Mesenchymal stem cell (in vitro differentiated cells and primary cell): ENCODE data around the gene C10orf143.

Experiments used
- DNase-seq: peaks from one replicate; pipeline ENCODE4 v3.0.0-alpha.2; 2013
- H2AFZ ChIP-seq: one replicate; pipeline ENCODE4 v1.6.1; 2013; ENCODE audit warnings: low read depth, mild to moderate bottlenecking, control low read depth, inconsistent platforms, low read length, moderate library complexity
- H2AK5ac ChIP-seq: 2 replicates; pipeline ENCODE4 v1.6.1; 2013; ENCODE audit warnings: low read length, moderate library complexity, mild to moderate bottlenecking, inconsistent platforms; ENCODE audit not compliant: severe bottlenecking
- H2BK120ac ChIP-seq: one replicate; pipeline ENCODE4 v1.6.1; 2013; ENCODE audit warnings: low read depth, mild to moderate bottlenecking, inconsistent platforms, low read length, moderate library complexity
- H2BK12ac ChIP-seq, 2 experiments: one replicate each; pipeline ENCODE4 v1.6.1; 2013; ENCODE audit warnings: inconsistent platforms in 2 of 2, low read length in 2 of 2, mild to moderate bottlenecking in 2 of 2, moderate library complexity in 2 of 2, control low read depth in 1 of 2
- H2BK15ac ChIP-seq: one replicate; pipeline ENCODE4 v1.6.1; 2013; ENCODE audit warnings: mild to moderate bottlenecking, low read depth, inconsistent platforms; ENCODE audit not compliant: poor library complexity, severe bottlenecking
- H2BK5ac ChIP-seq: 2 replicates; pipeline ENCODE4 v1.6.1; 2013; ENCODE audit warnings: low read depth, mild to moderate bottlenecking, low read length, control low read depth, inconsistent platforms; ENCODE audit not compliant: poor library complexity, severe bottlenecking
- H3K14ac ChIP-seq, 2 experiments: one replicate each; pipeline ENCODE4 v1.6.1; 2013; ENCODE audit warnings: inconsistent platforms in 2 of 2, low read length in 2 of 2, control low read depth in 1 of 2, mild to moderate bottlenecking in 1 of 2, moderate library complexity in 1 of 2
- H3K18ac ChIP-seq, 2 experiments: one replicate each; pipeline ENCODE4 v1.6.1; 2013; ENCODE audit warnings: inconsistent platforms in 2 of 2, low read length in 2 of 2, control low read depth in 1 of 2, low read depth in 1 of 2, mild to moderate bottlenecking in 1 of 2
- H3K23ac ChIP-seq, 2 experiments: one replicate each; pipeline ENCODE4 v1.6.1; 2013; ENCODE audit warnings: inconsistent platforms in 2 of 2, low read length in 2 of 2, mild to moderate bottlenecking in 2 of 2, moderate library complexity in 2 of 2, control low read depth in 1 of 2
- H3K27ac ChIP-seq: 2 replicates; pipeline ENCODE4 v1.5.1; 2013; ENCODE audit warnings: mild to moderate bottlenecking, moderate library complexity, low read length, control low read depth, inconsistent platforms; ENCODE audit not compliant: poor library complexity, severe bottlenecking
- H3K27me3 ChIP-seq, 2 experiments: 2 replicates each; pipeline versions ENCODE4 v1.6.1 to v1.7.0; 2013; ENCODE audit warnings: low read length in 2 of 2, mild to moderate bottlenecking in 2 of 2, moderate library complexity in 2 of 2, control low read depth in 1 of 2, inconsistent platforms in 1 of 2; ENCODE audit not compliant: control insufficient read depth in 1 of 2, insufficient read depth in 1 of 2
- H3K36me3 ChIP-seq, 2 experiments: 2 replicates each; pipeline versions ENCODE4 v1.6.1 to v1.7.0; 2013; ENCODE audit warnings: low read length in 2 of 2, control low read depth in 1 of 2, inconsistent platforms in 1 of 2, low read depth in 1 of 2, mild to moderate bottlenecking in 1 of 2; ENCODE audit not compliant: insufficient read depth in 2 of 2, control insufficient read depth in 1 of 2
- H3K4ac ChIP-seq, 2 experiments: one replicate each; pipeline ENCODE4 v1.6.1; 2013; ENCODE audit warnings: inconsistent platforms in 2 of 2, low read length in 2 of 2, mild to moderate bottlenecking in 2 of 2, moderate library complexity in 2 of 2, control low read depth in 1 of 2, low read depth in 1 of 2
- H3K4me1 ChIP-seq: 2 replicates; pipeline ENCODE4 v1.6.1; 2013; ENCODE audit warnings: low read depth, low read length, control low read depth; ENCODE audit not compliant: control insufficient read depth, insufficient read depth
- H3K4me2 ChIP-seq: 2 replicates; pipeline ENCODE4 v1.6.1; 2013; ENCODE audit warnings: low read length, mild to moderate bottlenecking, inconsistent platforms; ENCODE audit not compliant: poor library complexity, severe bottlenecking
- H3K4me3 ChIP-seq, 2 experiments: 2 replicates each; pipeline versions ENCODE4 v1.5.1 to v1.7.0; 2013; ENCODE audit warnings: low read length in 2 of 2, mild to moderate bottlenecking in 2 of 2, control low read depth in 1 of 2, low read depth in 1 of 2; ENCODE audit not compliant: insufficient read depth in 1 of 2
- H3K79me1 ChIP-seq: replicated peaks from 2 replicates; pipeline ENCODE4 v1.6.1; 2013; ENCODE audit warnings: mild to moderate bottlenecking, control low read depth, low read length, inconsistent platforms; ENCODE audit not compliant: poor library complexity, severe bottlenecking
- H3K9ac ChIP-seq: 2 replicates; pipeline ENCODE4 v1.7.0; 2013; ENCODE audit warnings: mild to moderate bottlenecking, low read length, moderate library complexity
- H3K9me3 ChIP-seq: 2 replicates; pipeline ENCODE4 v1.7.0; 2013; ENCODE audit warnings: mild to moderate bottlenecking, low read length; ENCODE audit not compliant: control insufficient read depth
- H4K8ac ChIP-seq: one replicate; pipeline ENCODE4 v1.6.1; 2013; ENCODE audit warnings: inconsistent platforms, mild to moderate bottlenecking, low read length, moderate library complexity
- H4K91ac ChIP-seq: one replicate; pipeline ENCODE4 v1.6.1; 2013; ENCODE audit warnings: mild to moderate bottlenecking, low read length, inconsistent platforms
- WGBS: methylation state at CpG from one replicate; pipeline ENCODE4 v1.1.7; 2013; ENCODE audit warnings: mixed read lengths; 5-methylcytosine and 5-hydroxymethylcytosine counted together

C10orf143 gene

DNA sequence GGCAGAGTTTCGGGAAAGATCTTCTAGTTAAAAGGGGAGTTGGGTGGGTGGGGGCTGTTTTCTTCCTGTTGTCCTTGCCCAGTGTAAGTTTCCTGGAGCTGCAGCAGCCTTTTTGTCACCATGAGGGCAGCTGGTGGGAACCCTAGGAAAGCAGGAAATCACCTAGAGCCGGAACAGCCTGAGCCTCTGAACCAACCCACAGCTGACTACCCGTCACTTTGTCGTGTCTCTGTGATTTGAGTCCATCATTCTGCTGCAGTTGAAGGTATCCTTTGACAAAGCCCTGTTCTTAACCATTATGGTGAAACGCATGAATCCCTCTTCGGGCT lies 1.2 kb upstream of the C10orf143 start:
- Histone ChIP-seq H4K91ac (no peak overlapping the region), H3K23ac (no peak overlapping the region), H3K9me3 (no peaks in the 10 kb centered on the region), H3K36me3 (no peaks in the 10 kb centered on the region), H3K27ac (peak overlapping the region; percentile 63), H3K4ac (no peak overlapping the region), H3K79me1 (peaks cover 17% of the 10 kb centered on the region), H2BK5ac (no peak overlapping the region), H3K18ac (no peak overlapping the region), H2AFZ (peak overlapping the region; percentile 64), H3K27me3 (no peaks in the 10 kb centered on the region), H2BK12ac (no peak overlapping the region), H3K9ac (peak overlapping the region; percentile 97), H3K14ac (no peak overlapping the region), H2BK120ac (no peak overlapping the region), H2AK5ac (no peak overlapping the region), H3K4me3 (peak overlapping the region; percentile 74 to 98), H3K4me1 (peaks cover 10% of the 10 kb centered on the region), H4K8ac (no peak overlapping the region), H3K4me2 (peak overlapping the region; percentile 74), H2BK15ac (no peak overlapping the region)
- WGBS: 95% methylated on average over 6 of the region's 6 CpGs
- DNase-seq: no peak

GRCh38 chr10:130111113-130111851 lies 652 bp upstream of the C10orf143 start:
- WGBS: 3% methylated on average over 48 of the region's 49 CpGs
- Histone ChIP-seq H2BK5ac (no peak overlapping the region), H3K27me3 (no peaks in the 10 kb centered on the region), H2BK120ac (no peak overlapping the region), H3K27ac (peak overlapping the region; percentile 63), H3K4me1 (peaks cover 10% of the 10 kb centered on the region), H3K14ac (peak overlapping the region in 1 of 2 experiments; percentile 79), H3K23ac (no peak overlapping the region), H3K9me3 (no peaks in the 10 kb centered on the region), H3K36me3 (no peaks in the 10 kb centered on the region), H3K9ac (peak overlapping the region; percentile 97), H2AFZ (peak overlapping the region; percentile 64), H4K91ac (no peak overlapping the region), H4K8ac (peak overlapping the region; percentile 89), H3K4me3 (peak overlapping the region; percentile 85 to 98), H3K4me2 (peak overlapping the region; percentile 77), H2BK12ac (no peak overlapping the region), H2BK15ac (no peak overlapping the region), H3K79me1 (peaks cover 17% of the 10 kb centered on the region), H2AK5ac (no peak overlapping the region), H3K18ac (peak overlapping the region in 1 of 2 experiments; percentile 73), H3K4ac (peak overlapping the region in 1 of 2 experiments; percentile 74)
- peak; percentile 99 for DNase-seq

DNA sequence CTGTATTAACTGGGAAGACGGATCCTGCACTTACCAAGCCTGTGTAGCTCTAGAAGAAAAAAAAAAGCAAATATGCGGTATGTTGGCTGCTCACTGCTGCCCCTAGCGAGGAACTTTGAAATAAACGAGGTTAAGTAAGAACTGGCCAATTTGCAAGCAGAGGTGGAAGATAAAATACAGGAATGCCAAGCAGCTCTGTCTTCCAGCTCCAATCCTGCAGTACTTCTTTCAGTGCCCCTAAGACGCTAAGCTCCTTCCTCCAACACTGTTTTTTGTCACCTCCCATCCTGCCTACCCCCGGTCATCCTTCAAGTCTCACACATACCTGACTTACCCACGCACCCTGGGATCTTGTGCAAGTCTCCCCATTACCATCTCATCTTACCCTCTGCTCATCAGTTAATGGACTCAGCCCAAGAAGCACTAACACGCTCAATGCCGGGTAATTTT lies 809 bp downstream of the C10orf143 start:
- peak overlapping the region in 1 of 2 experiments; percentile 80 for H2BK12ac ChIP-seq
- H3K4me1 ChIP-seq: peaks cover 11% of the 10 kb centered on the region
- H4K8ac ChIP-seq: peak overlapping the region; percentile 51
- H3K27me3 ChIP-seq: no peaks in the 10 kb centered on the region
- H3K36me3 ChIP-seq: peaks cover 0 to 4% of the 10 kb centered on the region in 2 experiments
- H3K18ac ChIP-seq: peak overlapping the region; percentile 80 to 95
- WGBS: 1% methylated on average over 9 of the region's 9 CpGs
- peak; percentile 87 for DNase-seq
- H3K9ac ChIP-seq: peak overlapping the region; percentile 97
- H3K4me2 ChIP-seq: peak overlapping the region; percentile 99
- peak overlapping the region; percentile 35 for H2AK5ac ChIP-seq
- H3K4ac ChIP-seq: peak overlapping the region; percentile 83
- H3K79me1 ChIP-seq: peaks cover 17% of the 10 kb centered on the region
- no peaks in the 10 kb centered on the region for H3K9me3 ChIP-seq
- H3K23ac ChIP-seq: peak overlapping the region in 1 of 2 experiments; percentile 87
- peak overlapping the region in 1 of 2 experiments; percentile 91 for H3K14ac ChIP-seq
- peak overlapping the region; percentile 84 for H4K91ac ChIP-seq
- peak overlapping the region; percentile 69 for H3K27ac ChIP-seq
- peak overlapping the region; percentile 97 for H2AFZ ChIP-seq
- peak overlapping the region; percentile 74 for H2BK15ac ChIP-seq
- peak overlapping the region; percentile 85 to 98 for H3K4me3 ChIP-seq
- H2BK120ac ChIP-seq: peak overlapping the region; percentile 71
- H2BK5ac ChIP-seq: no peak overlapping the region

DNA sequence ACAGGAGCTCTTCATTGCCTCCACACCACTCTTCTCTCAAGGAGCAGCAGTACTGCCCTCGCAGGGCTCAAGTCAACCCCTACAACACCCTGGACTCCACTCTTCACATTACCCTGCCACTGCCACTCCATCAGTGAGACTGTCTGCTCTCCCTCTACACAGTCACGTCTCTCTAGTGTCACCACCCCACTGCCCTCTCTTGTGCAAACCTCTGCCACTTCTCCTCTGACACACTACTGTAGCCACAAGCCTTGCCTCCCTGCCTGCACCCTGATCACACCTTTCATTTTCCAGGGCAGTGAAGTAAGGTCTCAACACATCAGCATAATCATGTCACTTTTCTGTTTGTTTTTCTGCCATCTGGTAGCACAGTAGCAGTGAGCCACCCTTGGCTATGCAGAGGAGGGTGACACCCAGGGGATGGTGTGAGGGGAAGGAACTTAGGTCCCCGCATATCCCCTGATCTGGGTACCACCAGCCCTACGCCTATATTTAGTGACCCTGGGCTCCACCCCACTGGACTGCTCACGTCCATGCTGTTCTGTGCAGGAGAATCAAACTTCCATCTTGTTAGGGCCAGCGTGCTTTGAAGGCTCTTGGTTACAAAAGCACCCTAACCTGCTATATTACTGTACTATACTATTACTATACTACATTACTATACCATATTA lies 1.6 kb downstream of the C10orf143 start:
- H3K9me3 ChIP-seq: no peaks in the 10 kb centered on the region
- no peak overlapping the region for H3K4ac ChIP-seq
- H4K8ac ChIP-seq: peak overlapping the region; percentile 43
- H3K9ac ChIP-seq: peak overlapping the region; percentile 97
- H3K4me3 ChIP-seq: peak overlapping the region in 1 of 2 experiments; percentile 98
- H2BK120ac ChIP-seq: no peak overlapping the region
- peak overlapping the region; percentile 41 for H2AK5ac ChIP-seq
- WGBS: 65% methylated on average over 6 of the region's 6 CpGs
- no peak overlapping the region for H4K91ac ChIP-seq
- H2BK15ac ChIP-seq: no peak overlapping the region
- H3K18ac ChIP-seq: no peak overlapping the region
- no peak overlapping the region for H3K27ac ChIP-seq
- H3K27me3 ChIP-seq: no peaks in the 10 kb centered on the region
- peak overlapping the region in 1 of 2 experiments; percentile 61 for H2BK12ac ChIP-seq
- no peak for DNase-seq
- H3K36me3 ChIP-seq: peaks cover 3 to 6% of the 10 kb centered on the region in 2 experiments
- peak overlapping the region; percentile 99 for H3K4me2 ChIP-seq
- H3K23ac ChIP-seq: no peak overlapping the region
- H3K4me1 ChIP-seq: peaks cover 11% of the 10 kb centered on the region
- H2AFZ ChIP-seq: no peak overlapping the region
- peaks cover 17% of the 10 kb centered on the region for H3K79me1 ChIP-seq
- H2BK5ac ChIP-seq: no peak overlapping the region
- H3K14ac ChIP-seq: no peak overlapping the region
